GM20000 (cell line): ENCODE results near the gene TSPAN14.
A peak's percentile ranks its signal among the peaks of the same experiment; 100 is the strongest.
"Not testable (repeated sequence)": the region's sequence is repeated elsewhere in the genome, so short reads cannot be mapped to it uniquely, and the experiment has no call there.

ENCODE experiments used
- DNase-seq: peaks from one replicate; pipeline ENCODE4 v3.0.0; 2012; ENCODE audit warnings: low spot score
- TF ChIP-seq, protein P1 (sequence below): IDR thresholded peaks from 2 replicates; pipeline ENCODE4 v1.5.1; 2012; ENCODE audit warnings: mild to moderate bottlenecking, control low read depth; ENCODE audit errors: extremely low read depth, missing control alignments

Gene TSPAN14

GRCh38 chr10:80530251-80530650, 76.1 kb downstream of the TSPAN14 start:
- no peak for DNase-seq
- TF ChIP-seq, protein P1, sequence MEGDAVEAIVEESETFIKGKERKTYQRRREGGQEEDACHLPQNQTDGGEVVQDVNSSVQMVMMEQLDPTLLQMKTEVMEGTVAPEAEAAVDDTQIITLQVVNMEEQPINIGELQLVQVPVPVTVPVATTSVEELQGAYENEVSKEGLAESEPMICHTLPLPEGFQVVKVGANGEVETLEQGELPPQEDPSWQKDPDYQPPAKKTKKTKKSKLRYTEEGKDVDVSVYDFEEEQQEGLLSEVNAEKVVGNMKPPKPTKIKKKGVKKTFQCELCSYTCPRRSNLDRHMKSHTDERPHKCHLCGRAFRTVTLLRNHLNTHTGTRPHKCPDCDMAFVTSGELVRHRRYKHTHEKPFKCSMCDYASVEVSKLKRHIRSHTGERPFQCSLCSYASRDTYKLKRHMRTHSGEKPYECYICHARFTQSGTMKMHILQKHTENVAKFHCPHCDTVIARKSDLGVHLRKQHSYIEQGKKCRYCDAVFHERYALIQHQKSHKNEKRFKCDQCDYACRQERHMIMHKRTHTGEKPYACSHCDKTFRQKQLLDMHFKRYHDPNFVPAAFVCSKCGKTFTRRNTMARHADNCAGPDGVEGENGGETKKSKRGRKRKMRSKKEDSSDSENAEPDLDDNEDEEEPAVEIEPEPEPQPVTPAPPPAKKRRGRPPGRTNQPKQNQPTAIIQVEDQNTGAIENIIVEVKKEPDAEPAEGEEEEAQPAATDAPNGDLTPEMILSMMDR: no peak

- TF ChIP-seq, protein P1: no peak
- DNase-seq: no peak
These were observed 76.7 kb downstream of the TSPAN14 start for GRCh38 chr10:80530816-80531215.

GRCh38 chr10:80532571-80532970, 78.5 kb downstream of the TSPAN14 start:
- TF ChIP-seq, protein P1: no peak
- no peak for DNase-seq

- DNase-seq: not testable (repeated sequence)
These were observed 79.9 kb downstream of the TSPAN14 start for GRCh38 chr10:80534059-80534458.

- not testable (repeated sequence) for DNase-seq
These were observed 80.5 kb downstream of the TSPAN14 start for GRCh38 chr10:80534646-80535045.

DNA sequence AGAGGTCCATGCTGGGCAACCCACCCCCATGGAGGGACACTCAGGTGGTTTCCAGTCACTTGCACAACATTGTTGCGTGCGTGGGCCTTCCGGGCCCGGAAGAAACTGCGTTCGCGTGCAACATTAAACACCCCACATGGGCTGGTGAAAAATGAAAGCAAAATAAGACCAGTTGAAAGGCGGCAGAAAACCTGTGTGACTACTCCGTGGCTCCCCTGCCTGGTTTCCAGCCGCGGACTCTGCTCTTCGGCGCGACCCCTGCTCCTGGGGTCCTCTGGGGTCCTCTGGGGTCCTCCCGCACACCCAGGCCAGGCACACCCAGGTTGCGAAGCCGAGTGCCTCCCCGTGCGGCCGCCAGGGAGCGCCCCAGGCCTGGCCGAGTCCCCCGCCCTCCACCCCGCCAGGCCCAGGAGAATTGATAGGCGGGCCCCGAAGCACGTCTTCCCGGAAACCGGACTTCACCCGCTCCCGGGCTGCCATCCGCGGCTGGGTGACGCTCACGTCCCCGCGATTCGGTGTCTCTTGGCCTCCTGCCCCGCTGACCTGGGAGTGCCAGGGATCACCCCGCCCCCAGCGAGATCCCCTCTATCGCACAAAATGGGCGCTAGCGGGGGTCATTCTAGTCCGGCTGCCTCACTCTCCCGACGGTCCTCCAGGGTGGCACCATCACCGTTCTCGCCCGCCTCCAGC, 81.7 kb downstream of the TSPAN14 start:
- peak; percentile 90 for DNase-seq
- TF ChIP-seq, protein P1: peak; percentile 65

- DNase-seq: no peak
- TF ChIP-seq, protein P1: no peak
These were observed 82.3 kb downstream of the TSPAN14 start for GRCh38 chr10:80536361-80536835.

DNA sequence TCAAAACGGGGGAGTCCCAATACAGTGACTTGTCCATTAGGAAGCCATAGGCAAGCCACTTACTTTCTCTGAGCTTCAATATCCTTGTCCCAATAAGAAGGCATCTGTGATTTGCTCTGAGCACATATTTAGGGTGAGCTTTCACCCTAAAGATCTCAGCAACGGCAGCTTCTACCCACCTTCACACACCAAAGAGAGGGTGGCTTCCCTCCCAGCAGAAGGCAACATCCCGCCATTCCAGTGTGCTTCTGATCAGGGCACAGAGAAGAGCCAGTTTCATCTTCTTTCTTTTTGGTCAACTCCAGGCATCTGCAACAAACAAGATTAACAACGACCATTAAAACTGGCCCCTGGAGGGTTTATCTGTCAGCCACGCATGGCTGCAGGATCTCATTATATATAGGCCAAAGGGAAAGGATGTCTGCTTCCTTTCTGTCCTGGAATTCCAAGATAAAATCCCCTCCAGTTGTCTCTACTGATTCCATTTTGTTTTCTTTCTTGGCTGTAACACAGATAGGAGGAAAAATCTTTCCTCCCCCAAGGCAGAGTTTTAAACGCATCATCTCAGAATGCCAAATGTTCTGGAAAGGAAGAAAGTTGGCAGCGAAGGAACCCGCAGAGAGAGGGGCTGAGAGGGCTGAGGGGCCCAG, 83.1 kb downstream of the TSPAN14 start:
- no peak for DNase-seq
- TF ChIP-seq, protein P1: no peak
